Measurements from ENCODE around the gene PHACTR3. TPM values are rescaled to one million over a fixed set of nuclear protein-coding genes. Genes with fewer than 3 reads are reported as not detected.

The PHACTR3 gene
- polyA plus RNA-seq, 1 donor: 5.5 TPM

DNA sequence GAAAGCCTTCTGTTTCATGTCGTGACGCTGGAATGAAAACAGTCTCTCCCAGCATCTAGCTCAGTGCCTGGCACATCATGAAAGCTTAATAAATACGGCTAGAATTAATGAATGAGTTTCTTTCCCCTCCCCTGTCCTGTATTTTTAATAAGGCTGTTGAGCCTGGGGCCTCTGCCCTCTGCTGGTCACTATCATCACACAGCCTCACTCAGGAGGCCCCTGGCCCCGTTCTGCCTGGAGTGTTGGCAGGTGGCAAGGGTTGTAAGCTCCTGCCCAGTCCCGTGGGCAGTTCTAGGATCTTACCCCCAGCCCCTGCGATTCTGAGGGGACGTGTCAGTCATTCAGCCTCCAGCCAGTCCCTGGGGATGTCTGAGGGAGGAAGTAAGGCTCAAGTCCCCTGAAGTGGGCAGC, 41.4 kb downstream of the PHACTR3 start:
- DNase-seq (ENCODE audit: low read depth): no peak

DNA sequence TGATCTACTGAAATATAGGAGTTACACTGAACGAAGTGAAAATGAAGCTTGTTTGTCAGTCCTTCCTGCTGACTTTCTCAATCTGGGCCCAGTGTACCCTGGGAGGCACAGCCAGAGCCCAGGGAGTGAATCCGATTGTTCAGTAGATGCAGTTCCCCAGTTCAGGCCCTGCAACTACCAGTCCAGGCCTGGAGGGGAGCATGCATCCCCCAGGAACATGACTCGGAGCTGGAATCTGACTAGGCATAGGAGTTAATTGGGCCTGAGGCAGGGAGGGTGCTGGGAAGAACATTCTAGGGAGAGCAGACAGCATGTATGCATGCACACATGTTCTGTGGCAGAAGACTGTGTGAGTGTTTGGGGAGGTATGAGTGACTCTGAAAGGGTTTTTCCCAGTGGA, 42.1 kb downstream of the PHACTR3 start:
- DNase-seq (ENCODE audit: low read depth): no peak

DNA sequence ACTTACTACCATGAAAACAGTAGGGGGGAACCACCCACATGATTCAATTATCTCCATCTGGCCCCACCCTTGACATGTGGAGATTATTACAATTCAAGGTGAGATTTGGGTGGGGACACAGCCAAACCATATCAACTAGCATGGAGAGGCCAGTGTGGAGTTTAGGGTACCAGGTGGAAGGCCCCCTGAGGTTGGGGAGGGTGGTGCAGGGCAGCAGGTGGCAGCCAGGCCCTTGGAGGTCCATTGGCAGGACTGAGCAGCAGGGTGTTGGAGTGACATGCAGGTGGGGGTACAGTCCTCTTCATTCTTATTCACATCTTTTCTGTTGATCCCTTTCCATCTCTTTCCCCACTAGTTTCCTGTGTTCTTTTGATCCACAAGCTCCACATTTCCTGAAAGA, 42.9 kb downstream of the PHACTR3 start:
- DNase-seq (ENCODE audit: low read depth): no peak

DNA sequence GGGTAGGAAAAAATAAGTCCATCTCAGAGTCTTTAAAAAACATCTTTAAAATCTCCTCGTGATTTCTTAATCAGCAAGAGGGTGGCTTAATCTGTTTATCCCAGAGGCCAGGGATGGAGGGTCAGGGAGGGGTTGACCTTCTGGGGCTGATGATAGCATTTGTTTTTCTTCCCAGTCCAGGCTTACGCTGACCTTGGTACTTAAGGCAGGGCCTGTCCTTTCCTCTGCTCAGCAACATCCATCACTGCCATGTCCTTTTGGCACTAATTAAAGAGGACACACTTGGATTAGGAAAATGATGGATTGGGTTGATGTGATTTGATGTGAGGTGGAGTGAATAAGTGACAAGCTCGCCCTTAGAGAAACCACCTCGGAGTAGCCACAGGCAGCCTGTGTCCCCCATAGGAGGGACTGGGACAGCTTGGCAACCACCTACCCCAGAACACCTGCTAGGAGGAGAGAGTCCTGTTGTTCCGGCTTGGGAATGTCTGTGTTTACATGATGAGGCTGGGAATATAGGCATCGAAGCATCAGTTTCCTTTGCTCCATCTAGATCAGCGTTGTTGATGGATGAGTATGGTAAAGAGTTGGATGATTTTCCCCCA, 44.2 kb downstream of the PHACTR3 start:
- DNase-seq (ENCODE audit: low read depth): no peak

DNA sequence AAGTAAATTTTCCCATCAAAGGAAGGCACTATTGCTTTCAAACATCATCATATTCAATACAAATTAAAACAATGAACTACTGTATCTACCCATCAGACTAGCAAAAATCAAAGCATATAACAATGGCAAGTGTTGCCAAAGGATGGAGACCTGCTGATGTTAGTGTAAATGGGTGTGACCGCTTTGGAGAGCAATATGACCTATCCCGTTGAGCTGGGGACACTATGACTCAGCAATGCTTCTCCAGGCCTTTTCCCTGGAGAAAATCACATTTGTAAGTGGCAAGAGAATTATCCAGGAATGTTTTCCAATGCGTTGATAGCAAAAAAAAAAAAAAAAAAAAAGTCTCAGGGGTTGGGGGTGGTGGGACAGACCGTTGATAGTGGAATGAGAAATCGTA, 46.1 kb downstream of the PHACTR3 start:
- no peak for DNase-seq (ENCODE audit: low read depth)

DNA sequence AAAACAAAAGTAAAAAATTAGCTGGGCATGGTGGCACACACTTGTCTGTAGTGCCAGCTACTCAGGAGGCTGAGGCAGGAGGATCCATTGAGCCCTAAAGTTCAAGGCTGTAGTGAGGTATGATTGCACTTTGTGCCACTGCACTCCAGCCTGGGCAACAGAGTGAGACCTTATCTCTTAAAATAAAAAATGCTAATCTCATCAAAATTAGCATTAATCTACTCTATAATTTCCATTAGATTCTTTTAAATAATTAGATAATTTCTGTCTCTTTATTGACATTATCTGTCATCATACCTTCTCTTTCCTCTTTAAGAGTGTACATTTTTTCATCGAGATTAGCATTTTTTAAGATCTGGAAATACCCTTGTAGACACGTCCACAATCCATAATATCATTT, 48.0 kb downstream of the PHACTR3 start:
- no peak for DNase-seq (ENCODE audit: low read depth)

DNA sequence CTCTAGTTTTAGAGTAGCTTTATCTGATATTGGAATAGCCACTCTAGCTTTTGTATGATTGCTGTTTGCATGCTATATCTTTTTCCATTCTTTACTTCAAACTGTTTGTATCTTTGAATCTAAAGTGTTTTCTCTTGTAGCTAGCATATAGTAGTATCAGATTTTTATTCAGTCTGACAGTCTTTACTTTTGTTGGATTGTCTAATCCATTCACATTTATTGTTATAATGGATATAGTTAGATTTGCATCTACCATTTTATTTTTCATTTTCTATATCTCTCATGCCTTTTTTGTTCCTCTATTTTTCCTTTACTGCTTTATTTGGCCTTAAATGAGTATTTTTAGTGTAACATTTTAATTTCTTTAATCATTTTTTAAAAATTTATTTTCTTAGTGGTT, 52.1 kb downstream of the PHACTR3 start:
- DNase-seq (ENCODE audit: low read depth): no peak

DNA sequence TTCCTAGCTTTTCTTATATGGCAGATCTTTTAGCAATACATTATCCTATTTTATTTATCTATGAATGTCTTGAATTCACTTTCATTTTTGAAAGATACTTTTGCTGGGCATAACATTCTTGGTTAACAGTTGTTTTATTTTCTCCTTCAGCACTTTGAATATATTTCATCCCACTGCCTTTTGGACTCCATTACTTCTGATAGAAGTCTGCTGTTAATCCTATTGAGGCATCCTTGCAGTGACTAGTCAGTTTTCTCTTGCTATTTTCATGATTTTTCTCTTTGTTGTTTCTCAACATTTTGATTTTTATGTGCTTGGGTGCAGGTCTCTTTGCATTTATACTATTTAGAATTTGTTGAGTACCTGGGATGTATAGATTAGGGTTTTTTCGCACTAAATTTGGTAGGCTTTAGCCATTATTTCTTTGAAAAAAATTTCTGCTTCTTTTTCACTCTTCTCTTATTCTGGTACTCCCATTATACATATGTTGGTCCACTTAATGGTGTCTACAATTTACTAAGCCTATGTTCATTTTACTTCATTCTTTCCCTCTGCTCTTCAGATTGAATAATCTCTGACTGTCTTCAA, 53.2 kb downstream of the PHACTR3 start:
- no peak for DNase-seq (ENCODE audit: low read depth)

DNA sequence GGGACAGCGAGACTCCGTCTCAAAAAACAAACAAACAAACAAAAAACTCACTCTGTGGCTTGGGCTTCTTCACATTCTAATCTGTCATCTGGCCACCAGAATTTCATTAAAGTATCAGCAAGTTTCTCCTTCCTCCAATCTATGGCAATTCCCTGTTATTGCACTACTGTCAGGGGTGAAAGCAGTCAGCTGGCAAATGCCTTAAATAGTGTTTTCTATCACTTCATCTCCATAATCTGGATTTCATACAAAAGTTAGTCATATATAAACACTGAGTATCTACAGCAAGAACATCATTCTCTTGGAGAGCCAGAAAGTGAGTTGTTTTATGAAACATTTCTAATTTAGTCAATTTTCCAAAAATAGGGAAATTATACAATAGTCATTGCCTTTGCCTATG, 56.1 kb downstream of the PHACTR3 start:
- DNase-seq (ENCODE audit: low read depth): no peak

DNA sequence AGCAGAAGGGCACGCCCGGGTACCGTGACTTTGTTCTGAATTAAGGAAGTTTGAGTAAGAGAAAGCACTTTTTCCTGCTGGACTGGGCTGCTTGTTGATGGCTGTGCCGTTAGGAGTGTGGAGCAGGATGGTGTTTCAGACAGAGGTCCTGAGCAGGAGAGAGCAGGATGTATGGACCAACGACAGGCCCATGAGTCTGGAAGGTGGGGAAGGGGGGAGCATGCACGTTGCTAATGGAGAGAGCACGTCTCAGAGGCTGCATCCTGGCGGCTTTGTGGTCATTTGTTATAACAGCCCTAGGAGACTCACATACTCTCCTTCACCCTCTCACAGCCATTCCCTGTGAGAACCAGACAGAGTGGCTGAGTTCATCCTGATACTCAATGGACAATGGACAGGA, 56.8 kb downstream of the PHACTR3 start:
- DNase-seq (ENCODE audit: low read depth): no peak

DNA sequence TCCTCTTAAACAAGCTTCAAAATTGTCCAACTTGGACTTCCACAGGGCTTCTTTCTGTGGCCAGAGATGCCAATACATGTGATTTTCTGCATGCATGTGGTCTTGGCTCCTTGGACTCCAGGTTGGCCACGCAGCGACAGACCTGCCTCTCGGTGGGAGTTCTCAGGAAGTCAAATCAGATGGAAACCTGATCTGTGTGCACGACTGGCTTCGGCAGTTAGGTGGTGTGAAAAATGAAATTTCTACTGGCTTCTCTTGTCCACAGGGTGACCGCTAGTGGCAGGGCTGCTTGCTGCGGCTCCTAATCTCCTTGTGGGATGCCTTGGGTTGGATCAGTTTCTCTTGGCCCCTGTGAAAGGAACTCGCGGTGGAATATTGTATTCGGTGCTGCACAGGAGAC, 57.3 kb downstream of the PHACTR3 start:
- no peak for DNase-seq (ENCODE audit: low read depth)

DNA sequence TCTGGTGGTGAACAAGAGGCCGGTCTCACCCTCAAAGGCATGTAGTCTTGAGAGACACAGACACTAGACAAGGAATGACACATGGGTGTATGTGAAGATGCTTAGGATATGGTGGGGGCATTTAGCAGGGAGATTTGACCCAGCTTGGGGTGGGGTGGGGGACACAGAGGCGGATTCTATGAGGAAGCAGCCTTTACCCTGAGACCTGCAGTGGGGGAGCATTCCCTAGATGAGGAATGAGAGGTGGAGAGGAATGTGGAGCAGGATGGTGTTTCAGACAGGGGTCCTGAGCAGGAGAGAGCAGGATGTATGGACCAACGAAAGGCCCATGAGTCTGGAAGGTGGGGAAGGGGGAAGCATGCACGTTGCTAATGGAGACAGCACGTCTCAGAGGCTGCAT, 57.8 kb downstream of the PHACTR3 start:
- DNase-seq (ENCODE audit: low read depth): no peak

DNA sequence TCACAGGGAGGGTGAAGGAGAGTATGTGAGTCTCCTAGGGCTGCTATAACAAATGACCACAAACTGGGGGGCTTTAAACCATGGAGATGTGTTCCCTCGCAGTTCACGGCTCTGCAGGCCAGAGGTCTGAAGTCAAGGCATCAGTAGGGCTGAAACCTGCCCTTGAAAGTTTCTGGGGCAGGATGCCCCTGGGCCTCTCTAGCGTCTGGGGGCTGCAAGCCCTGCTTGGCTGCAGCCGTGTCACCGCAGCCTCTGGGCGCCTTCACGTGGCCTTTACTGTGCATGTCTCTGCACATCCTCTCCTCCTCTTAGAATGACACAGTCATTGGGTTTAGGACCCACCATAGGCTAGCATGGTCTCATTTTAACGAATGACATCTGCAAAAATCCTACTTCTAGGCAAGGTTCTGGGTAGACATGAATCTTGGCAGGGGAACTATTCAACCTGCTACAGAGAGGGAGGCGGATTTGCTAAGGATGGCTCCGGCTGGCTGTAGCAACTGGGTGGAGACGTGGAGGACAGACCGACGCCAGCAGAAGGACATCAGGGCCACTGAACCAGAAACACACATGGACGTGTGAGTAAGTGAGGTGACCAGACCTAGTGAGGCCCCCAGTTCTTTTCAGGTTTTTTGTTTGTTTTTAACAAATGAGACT, 58.6 kb downstream of the PHACTR3 start:
- no peak for DNase-seq (ENCODE audit: low read depth)

DNA sequence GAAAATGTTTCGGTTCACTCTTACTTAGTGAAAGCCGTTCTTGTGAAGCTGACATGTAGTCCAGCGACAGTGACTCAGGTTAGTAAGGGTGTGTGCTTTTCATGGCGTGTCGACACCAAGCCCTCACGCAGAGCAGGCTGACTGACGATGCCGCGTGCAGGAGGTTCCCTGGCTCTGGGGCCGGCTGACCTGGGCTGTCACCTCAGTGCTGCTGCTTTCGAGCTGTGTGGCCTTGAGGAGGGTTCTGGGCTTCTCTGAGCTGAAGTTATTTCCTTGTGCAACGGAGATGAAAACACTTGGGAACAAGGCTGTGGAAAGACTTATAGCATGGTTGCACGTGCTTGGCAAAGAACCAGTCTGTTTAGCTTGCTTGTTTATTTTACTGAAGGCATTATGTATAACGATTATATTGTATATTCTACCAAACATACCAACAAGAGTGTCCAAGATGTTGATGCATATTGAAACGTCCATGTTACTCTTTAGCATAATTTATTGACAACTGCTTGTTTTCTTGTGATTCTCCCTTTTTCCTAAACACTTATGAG, 59.2 kb downstream of the PHACTR3 start:
- DNase-seq (ENCODE audit: low read depth): no peak

DNA sequence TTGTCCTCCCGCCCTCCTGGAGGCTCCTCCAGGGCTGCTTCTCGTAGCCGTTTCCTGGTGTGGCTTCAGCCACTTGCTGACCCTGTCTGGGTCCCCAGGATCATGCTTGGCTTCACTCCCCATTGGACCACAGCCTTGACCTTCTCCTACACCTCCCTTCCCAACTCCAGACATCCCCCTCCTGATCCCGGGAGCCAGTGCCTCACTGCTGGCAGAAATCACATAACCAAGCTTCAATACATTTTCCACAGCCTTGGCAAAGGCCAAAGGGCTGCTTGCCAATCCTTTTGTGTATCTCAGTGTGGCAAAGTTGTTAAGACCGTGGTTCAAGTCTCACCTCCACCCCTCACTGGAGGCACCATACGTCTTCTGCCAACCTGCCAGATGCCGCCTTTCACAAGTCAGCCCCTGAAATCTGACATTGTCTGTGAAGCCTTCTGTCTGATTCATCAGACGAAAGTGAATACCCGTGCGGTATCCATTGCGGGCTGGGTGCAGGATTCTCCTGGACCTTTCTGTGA, 60.1 kb downstream of the PHACTR3 start:
- no peak for DNase-seq (ENCODE audit: low read depth)

DNA sequence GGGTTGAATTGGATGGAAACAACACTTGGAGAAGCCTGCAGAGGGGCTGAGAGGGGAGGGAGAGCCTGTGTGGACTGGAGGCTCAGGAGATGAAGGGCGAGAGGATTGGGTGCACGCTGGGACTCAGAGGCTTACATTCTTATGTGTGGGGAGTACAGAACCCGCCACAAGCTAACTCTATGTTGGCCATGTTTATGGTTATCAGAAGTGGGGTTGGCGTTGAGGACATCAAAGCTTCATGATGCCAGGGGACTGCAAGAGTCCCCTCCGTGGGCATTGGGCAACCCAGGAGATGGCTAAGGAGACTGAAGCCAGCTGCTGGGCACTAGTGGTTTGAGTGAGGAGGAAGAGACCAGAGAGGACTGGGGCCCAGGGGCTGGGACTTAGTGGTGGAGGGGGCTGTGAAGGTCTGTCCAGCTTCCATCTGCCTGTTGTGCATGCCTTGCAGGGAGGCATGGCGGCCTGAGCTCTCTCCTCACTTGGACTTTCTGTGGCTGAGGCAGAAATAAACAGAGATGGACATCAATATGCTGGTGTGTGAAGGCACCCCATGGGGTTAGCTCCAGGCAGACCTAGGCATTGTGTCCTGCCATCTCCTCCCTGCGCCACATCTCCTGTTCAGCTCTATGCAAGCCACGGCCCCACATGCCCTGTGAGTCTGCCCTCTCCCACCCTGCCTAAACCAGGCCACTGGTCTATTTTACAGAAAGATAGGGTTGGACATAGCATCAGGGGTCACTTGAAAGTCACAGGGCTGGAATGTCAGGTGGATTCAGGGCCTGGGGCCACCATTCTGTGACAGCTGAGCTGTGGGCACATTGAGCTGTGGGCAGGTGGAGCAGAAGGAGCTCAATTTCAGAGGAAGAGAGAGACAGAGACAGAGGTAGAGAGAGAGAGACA, 61.6 kb downstream of the PHACTR3 start:
- DNase-seq (ENCODE audit: low read depth): no peak

DNA sequence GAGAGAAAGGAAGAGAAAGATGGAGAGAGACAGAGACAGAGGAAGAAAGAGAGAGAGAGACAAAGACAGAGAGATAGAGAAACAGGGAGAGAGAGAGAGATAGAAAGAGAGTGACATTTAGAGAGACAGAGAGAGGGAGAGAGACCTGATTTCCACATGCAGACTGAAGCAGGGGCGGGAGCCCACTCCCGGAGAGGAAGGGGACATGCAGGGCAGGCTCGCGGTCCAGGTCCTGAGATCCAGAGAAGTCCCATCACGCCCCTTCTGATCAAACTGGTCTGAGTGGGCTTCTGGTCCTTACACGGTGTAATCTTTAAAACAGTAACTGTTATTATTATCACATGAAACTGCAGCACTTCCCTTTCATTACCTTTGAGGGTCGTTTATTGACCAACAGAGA, 62.2 kb downstream of the PHACTR3 start:
- DNase-seq (ENCODE audit: low read depth): no peak

DNA sequence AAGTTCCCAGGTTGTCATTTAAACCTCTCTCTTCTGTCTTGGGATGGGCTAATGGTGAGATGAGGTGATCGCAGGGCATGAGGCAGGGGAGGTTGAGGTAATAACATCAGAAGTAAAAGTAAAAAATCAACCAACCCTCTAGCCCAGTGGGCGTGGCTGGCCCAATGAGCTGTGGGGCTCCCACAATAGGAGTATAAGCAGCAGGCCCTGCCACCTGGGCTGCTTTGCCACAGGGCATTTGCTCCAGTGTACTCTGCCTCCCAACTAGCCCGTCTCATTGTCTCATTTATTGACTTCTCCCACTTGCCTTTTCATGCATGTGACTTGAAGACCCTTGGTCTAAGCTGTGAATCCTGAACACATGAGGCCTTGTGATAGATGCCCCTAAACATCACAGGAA, 62.8 kb downstream of the PHACTR3 start:
- DNase-seq (ENCODE audit: low read depth): no peak

DNA sequence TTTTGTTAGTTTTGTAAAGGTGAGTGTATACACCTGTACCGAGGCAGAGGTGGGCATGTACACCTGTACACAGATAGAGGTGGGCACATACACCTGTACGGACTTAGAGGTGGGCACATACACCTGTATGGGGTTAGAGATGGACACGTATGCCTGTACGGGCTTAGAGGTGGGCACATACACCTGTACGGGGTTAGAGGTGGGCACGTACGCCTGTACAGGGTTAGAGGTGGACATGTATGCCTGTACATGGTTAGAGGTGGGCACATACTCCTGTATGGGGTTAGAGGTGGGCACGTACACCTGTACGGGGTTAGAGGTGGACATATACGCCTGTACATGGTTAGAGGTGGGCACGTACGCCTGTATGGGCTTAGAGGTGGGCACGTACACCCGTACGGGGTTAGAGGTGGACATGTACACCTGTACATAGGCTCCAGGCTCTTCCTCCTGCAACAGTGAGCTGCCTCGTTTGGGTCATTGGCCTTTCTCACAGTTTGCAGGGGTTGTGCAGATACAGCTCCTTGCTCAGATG, 63.7 kb downstream of the PHACTR3 start:
- no peak for DNase-seq (ENCODE audit: low read depth)

DNA sequence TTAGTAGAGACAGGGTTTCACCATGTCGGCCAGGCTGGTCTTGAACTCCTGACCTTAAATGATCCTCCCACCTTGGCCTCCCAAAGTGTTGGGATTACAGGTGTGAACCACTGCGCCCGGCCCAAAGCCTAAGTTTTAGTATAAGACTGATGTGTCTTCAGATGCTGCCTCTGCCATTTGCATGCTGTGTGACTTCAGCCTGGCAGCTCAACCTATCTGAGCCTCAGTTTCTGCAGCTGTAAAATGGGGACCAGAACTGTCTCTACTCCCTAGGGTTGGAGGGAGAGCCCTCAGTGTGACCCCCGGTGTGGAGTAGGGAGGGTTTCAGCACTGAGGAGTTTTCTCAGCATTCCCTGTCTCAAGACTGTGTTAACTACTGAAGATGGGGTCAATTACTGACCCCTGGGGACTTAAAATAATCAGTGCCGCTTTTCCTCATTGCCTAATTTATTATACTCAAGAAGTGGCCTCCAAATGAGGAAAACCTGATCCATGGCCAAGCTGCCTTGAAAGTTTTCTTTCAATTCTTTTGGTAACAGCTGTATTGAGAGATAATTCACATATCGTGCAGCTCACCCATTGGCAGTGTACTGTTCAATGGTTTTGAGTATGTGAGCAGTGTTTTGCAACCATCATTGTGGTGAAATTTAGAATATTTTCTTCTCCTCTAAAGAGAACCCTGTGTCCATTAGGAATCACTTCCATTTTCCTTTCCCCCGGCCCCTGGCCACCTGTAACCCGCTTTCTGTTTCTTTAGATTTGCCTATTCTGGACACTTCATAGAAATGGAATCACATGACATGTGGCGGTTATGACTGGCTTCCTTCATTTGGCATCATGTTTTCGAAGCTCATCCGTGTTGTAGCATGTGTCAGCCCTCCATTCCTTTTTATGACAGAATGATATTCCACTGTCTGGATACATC, 64.8 kb downstream of the PHACTR3 start:
- no peak for DNase-seq (ENCODE audit: low read depth)

Measured in forelimb muscle (tissue), 1 donor.